Fibroblast of lung (primary cell): ENCODE results near the gene SLC8A2. TPM values are rescaled to one million over a fixed set of nuclear protein-coding genes. Genes with fewer than 3 reads are reported as not detected.

ENCODE experiments used
- DNase-seq, 2 donors: peaks; one replicate each; pipeline versions ENCODE4 v3.0.0 to v3.0.0-alpha.2; 2010; ENCODE audit warnings: low read depth in 2 of 2
- H2AFZ ChIP-seq: 2 replicates; pipeline ENCODE4 v1.5.1; 2012; ENCODE audit warnings: low read length, control low read depth, inconsistent platforms
- H3K27ac ChIP-seq: 2 replicates; pipeline ENCODE4 v1.5.1; 2011; ENCODE audit warnings: low read length, control low read depth; ENCODE audit not compliant: insufficient read depth
- H3K27me3 ChIP-seq: 2 replicates; pipeline ENCODE4 v1.5.1; 2011; ENCODE audit warnings: mild to moderate bottlenecking, low read length; ENCODE audit not compliant: control insufficient read depth, insufficient read depth
- H3K36me3 ChIP-seq: 2 replicates; pipeline ENCODE4 v1.5.1; 2011; ENCODE audit warnings: low read length; ENCODE audit not compliant: control insufficient read depth, insufficient read depth
- H3K4me1 ChIP-seq: 2 replicates; pipeline ENCODE4 v1.5.1; 2011; ENCODE audit warnings: low read length; ENCODE audit not compliant: control insufficient read depth, insufficient read depth; ENCODE audit errors: extremely low read depth
- H3K4me2 ChIP-seq: 2 replicates; pipeline ENCODE4 v1.5.1; 2011; ENCODE audit warnings: low read length, control low read depth; ENCODE audit not compliant: insufficient read depth; ENCODE audit errors: extremely low read depth
- H3K4me3 ChIP-seq, 4 experiments: fragments of 200-600 bp in 1 of 4; sonication (generic) in 1 of 4; replicated peaks in 1 of 4; 2 replicates each; pipeline ENCODE4 v1.5.1; 2011 to 2016; ENCODE audit warnings: low read length in 4 of 4, low read depth in 3 of 4, mild to moderate bottlenecking in 3 of 4, control low read depth in 2 of 4, inconsistent platforms in 1 of 4, mixed read lengths in 1 of 4; ENCODE audit not compliant: insufficient read depth in 1 of 4; ENCODE audit errors: control extremely low read depth in 1 of 4
- H3K79me2 ChIP-seq: 2 replicates; pipeline ENCODE4 v1.5.1; 2012; ENCODE audit warnings: mild to moderate bottlenecking, low read length, inconsistent platforms; ENCODE audit not compliant: control insufficient read depth, insufficient read depth
- H3K9ac ChIP-seq: 2 replicates; pipeline ENCODE4 v1.5.1; 2011; ENCODE audit warnings: mild to moderate bottlenecking, low read length, control low read depth; ENCODE audit not compliant: insufficient read depth
- H3K9me3 ChIP-seq: 2 replicates; pipeline ENCODE4 v1.5.1; 2012; ENCODE audit warnings: low read depth, low read length; ENCODE audit not compliant: control insufficient read depth, insufficient read depth
- H4K20me1 ChIP-seq: 2 replicates; pipeline ENCODE4 v1.5.1; 2011; ENCODE audit warnings: low read length; ENCODE audit not compliant: control insufficient read depth, insufficient read depth; ENCODE audit errors: extremely low read depth
- EZH2 ChIP-seq: IDR thresholded peaks from 2 replicates; pipeline ENCODE4 v1.5.1; 2012; ENCODE audit warnings: low read length, control low read depth, mild to moderate bottlenecking; ENCODE audit errors: missing control alignments
- polyA plus RNA-seq, 2 donors: library from polyadenylated mRNA; depleted of rRNA in 1 of 2; stranded (reverse) in 1 of 2; unstranded in 1 of 2; fragments of >200 nt; gene quantifications; 2 replicates each; pipeline ENCODE4 v1.2.1, GENCODE V29; 2011 to 2012; ENCODE audit warnings: missing spikeins in 1 of 2
- total RNA-seq: library from RNA; depleted of rRNA; stranded (reverse); fragments of >200 nt; gene quantifications from 2 replicates; pipeline ENCODE4 v1.2.1, GENCODE V29; 2014
- TF ChIP-seq, protein P1 (sequence below), 2 donors: IDR thresholded peaks in 1 of 2; conservative IDR thresholded peaks in 1 of 2; 1 replicate in 1 of 2; 2 replicates in 1 of 2; pipeline ENCODE4 v1.5.1; 2011 to 2012; ENCODE audit warnings: low read length in 2 of 2, control low read depth in 1 of 2, inconsistent platforms in 1 of 2, low read depth in 1 of 2, mild to moderate bottlenecking in 1 of 2

Gene SLC8A2
- total and polyA plus RNA-seq, 2 donors (not counting 1 experiment from before 2014, with no cell fraction given), result under 0.01 TPM; not detected in 1

DNA sequence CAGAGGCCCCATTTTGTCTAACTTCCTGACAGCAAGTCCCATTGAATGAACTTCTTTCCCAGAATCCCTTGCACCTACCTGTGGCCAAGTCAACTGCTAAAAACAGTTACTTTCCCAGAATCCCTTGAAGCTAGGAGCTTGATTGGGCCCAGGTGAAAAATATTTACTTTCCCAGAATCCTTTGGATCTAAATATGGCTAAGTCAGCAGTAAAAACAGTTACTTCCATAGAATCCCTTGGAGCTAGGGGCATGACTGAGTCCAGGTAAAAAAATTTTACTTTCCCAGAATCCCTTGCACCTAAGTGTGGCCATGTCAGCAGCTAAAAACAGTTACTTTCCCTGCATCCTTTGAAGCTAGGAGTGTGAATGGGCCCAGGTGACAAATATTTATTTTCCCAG lies 39.2 kb downstream of the SLC8A2 start:
- Histone ChIP-seq H3K27ac (no peak overlapping the region), H2AFZ (no peak overlapping the region), H3K36me3 (no peaks in the 10 kb centered on the region), H3K4me2 (no peak overlapping the region), H3K27me3 (peaks cover 2% of the 10 kb centered on the region), H4K20me1 (no peaks in the 10 kb centered on the region), H3K9ac (no peak overlapping the region), H3K4me1 (peaks cover 11% of the 10 kb centered on the region), H3K4me3 (no peak overlapping the region), H3K79me2 (no peaks in the 10 kb centered on the region), H3K9me3 (no peaks in the 10 kb centered on the region)
- DNase-seq, result no peak
- TF ChIP-seq, protein P1, sequence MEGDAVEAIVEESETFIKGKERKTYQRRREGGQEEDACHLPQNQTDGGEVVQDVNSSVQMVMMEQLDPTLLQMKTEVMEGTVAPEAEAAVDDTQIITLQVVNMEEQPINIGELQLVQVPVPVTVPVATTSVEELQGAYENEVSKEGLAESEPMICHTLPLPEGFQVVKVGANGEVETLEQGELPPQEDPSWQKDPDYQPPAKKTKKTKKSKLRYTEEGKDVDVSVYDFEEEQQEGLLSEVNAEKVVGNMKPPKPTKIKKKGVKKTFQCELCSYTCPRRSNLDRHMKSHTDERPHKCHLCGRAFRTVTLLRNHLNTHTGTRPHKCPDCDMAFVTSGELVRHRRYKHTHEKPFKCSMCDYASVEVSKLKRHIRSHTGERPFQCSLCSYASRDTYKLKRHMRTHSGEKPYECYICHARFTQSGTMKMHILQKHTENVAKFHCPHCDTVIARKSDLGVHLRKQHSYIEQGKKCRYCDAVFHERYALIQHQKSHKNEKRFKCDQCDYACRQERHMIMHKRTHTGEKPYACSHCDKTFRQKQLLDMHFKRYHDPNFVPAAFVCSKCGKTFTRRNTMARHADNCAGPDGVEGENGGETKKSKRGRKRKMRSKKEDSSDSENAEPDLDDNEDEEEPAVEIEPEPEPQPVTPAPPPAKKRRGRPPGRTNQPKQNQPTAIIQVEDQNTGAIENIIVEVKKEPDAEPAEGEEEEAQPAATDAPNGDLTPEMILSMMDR (conservative IDR thresholded peaks at IDR 0.05 in 1 of 2, IDR thresholded peaks at IDR 0.05 in 1 of 2; ENCODE audit: low read depth in 1 of 2, low read length in 2 of 2), result no peak
- no peak for TF ChIP-seq EZH2

DNA sequence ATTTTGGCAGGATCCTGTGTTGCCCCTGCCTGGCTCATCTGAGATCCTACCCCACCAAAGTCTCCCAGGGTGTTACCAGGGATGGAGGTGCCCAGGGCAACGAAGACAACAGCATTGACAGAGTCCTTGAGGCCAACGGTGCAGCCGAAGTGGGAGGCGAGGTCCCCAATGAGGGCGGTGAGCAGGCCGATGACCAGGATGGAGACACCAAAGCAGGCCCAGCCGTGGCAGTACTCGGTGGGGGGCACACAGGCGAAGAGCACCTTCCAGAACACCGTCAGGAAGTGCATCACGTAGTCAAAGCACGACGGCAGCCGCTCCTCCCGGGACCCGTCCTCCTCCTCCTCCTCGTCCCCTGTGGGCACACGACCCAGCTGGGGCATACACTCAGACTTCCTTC lies 39.6 kb downstream of the SLC8A2 start:
- Histone ChIP-seq H3K27ac (no peak overlapping the region), H3K36me3 (no peaks in the 10 kb centered on the region), H3K4me3 (no peak overlapping the region), H3K4me2 (no peak overlapping the region), H2AFZ (no peak overlapping the region), H3K27me3 (peaks cover 2% of the 10 kb centered on the region), H4K20me1 (no peaks in the 10 kb centered on the region), H3K9me3 (no peaks in the 10 kb centered on the region), H3K79me2 (no peaks in the 10 kb centered on the region), H3K4me1 (peaks cover 14% of the 10 kb centered on the region), H3K9ac (no peak overlapping the region)
- no peak for DNase-seq
- no peak for TF ChIP-seq EZH2
- TF ChIP-seq, protein P1 (conservative IDR thresholded peaks at IDR 0.05 in 1 of 2, IDR thresholded peaks at IDR 0.05 in 1 of 2; ENCODE audit: low read depth in 1 of 2, low read length in 2 of 2), result no peak

- H4K20me1 ChIP-seq, result no peaks in the 10 kb centered on the region
- H3K4me2 ChIP-seq, result peak overlapping the region; percentile 64
- H3K4me1 ChIP-seq, result peaks cover 14% of the 10 kb centered on the region
- peak overlapping the region in 1 of 4 experiments; percentile 14 for H3K4me3 ChIP-seq
- TF ChIP-seq EZH2, result no peak
- TF ChIP-seq, protein P1 (conservative IDR thresholded peaks at IDR 0.05 in 1 of 2, IDR thresholded peaks at IDR 0.05 in 1 of 2; ENCODE audit: low read depth in 1 of 2, low read length in 2 of 2), result peak in 1 of 2 donors; percentile 26
- no peak overlapping the region for H3K27ac ChIP-seq
- no peak overlapping the region for H3K9ac ChIP-seq
- DNase-seq, result peak; percentile 36 to 60
- no peaks in the 10 kb centered on the region for H3K36me3 ChIP-seq
- H3K9me3 ChIP-seq, result no peaks in the 10 kb centered on the region
- H2AFZ ChIP-seq, result peak overlapping the region; percentile 52
- H3K79me2 ChIP-seq, result no peaks in the 10 kb centered on the region
- H3K27me3 ChIP-seq, result no peaks in the 10 kb centered on the region
Observed at GRCh38 chr19:47430041-47430802, 41.5 kb downstream of the SLC8A2 start.
